CD4-positive, alpha-beta T cell (primary cell): ENCODE measurements around the gene SPECC1. TPM values are rescaled to one million over a fixed set of nuclear protein-coding genes. Genes with fewer than 3 reads are reported as not detected.

Source experiments
- ATAC-seq: fragments of 200-7000 bp; cut with Tn5 transposase; one replicate; pipeline ENCODE4 v1.10.0; 2022; ENCODE audit warnings: mild to moderate bottlenecking; ENCODE audit not compliant: poor library complexity
- CTCF ChIA-PET: fragments of 350-600 bp; sonication (Branson Sonifier 250); formaldehyde crosslinking; loops from one replicate; lab custom pipeline; 2021; ENCODE audit warnings: antibody characterized with exemption, inconsistent platforms; lab: Charles Lee
- POLR2A ChIA-PET: fragments of 350-600 bp; sonication (Branson Sonifier 250); formaldehyde crosslinking; loops from one replicate; lab custom pipeline; 2021; ENCODE audit warnings: antibody characterized with exemption, inconsistent platforms; lab: Charles Lee
- DNase-seq, 14 experiments: peaks; one replicate each; pipeline ENCODE4 v3.0.0-alpha.2; 2013 to 2020; ENCODE audit warnings: mixed read lengths in 2 of 14
- H3K27ac ChIP-seq, 2 donors: one replicate each; pipeline versions ENCODE4 v1.5.1 to v1.7.0; 2013; ENCODE audit warnings: low read length in 2 of 2, low read depth in 1 of 2, mild to moderate bottlenecking in 1 of 2
- H3K27me3 ChIP-seq, 2 experiments: 1 replicate in 1 of 2; 2 replicates in 1 of 2; pipeline versions ENCODE4 v1.6.1 to v1.7.0; 2013; ENCODE audit warnings: low read length in 2 of 2, control low read depth in 1 of 2, mild to moderate bottlenecking in 1 of 2, moderate library complexity in 1 of 2; ENCODE audit not compliant: insufficient read depth in 2 of 2, control insufficient read depth in 1 of 2
- H3K36me3 ChIP-seq: one replicate; pipeline ENCODE4 v1.6.1; 2013; ENCODE audit warnings: low read length, control low read depth; ENCODE audit not compliant: insufficient read depth
- H3K4me1 ChIP-seq: one replicate; pipeline ENCODE4 v1.6.1; 2013; ENCODE audit warnings: low read length, control low read depth; ENCODE audit not compliant: insufficient read depth
- H3K4me3 ChIP-seq: one replicate; pipeline ENCODE4 v1.5.1; 2013; ENCODE audit warnings: mild to moderate bottlenecking, low read length, moderate library complexity
- H3K9me3 ChIP-seq, 2 experiments: 1 replicate in 1 of 2; 2 replicates in 1 of 2; pipeline versions ENCODE4 v1.6.1 to v1.7.0; 2013; ENCODE audit warnings: low read length in 2 of 2, mild to moderate bottlenecking in 2 of 2, control low read depth in 1 of 2, moderate library complexity in 1 of 2; ENCODE audit not compliant: control insufficient read depth in 1 of 2, insufficient read depth in 1 of 2
- H3K27ac Mint-ChIP-seq: one replicate; pipeline ENCODE4 v1.8.0; 2020; ENCODE audit warnings: mixed read lengths
- H3K27me3 Mint-ChIP-seq: one replicate; pipeline ENCODE4 v1.8.0; 2021; ENCODE audit warnings: mixed read lengths
- H3K36me3 Mint-ChIP-seq: one replicate; pipeline ENCODE4 v1.8.0; 2021; ENCODE audit warnings: low read depth, mixed read lengths
- H3K4me1 Mint-ChIP-seq: one replicate; pipeline ENCODE4 v1.8.0; 2021; ENCODE audit warnings: low read depth, mixed read lengths
- H3K4me3 Mint-ChIP-seq: one replicate; pipeline ENCODE4 v1.8.0; 2020; ENCODE audit warnings: mild to moderate bottlenecking, mixed read lengths
- H3K9me3 Mint-ChIP-seq: one replicate; pipeline ENCODE4 v1.8.0; 2020; ENCODE audit warnings: mixed read lengths
- CTCF ChIP-seq: fragments of 200-600 bp; IDR thresholded peaks from one replicate; pipeline ENCODE4 v1.8.0; 2022; ENCODE audit warnings: antibody characterized with exemption, mild to moderate bottlenecking
- intact Hi-C, 2 experiments: fragments of 100-400 bp; cut with DNase I in 1 of 2; cut with micrococcal nuclease in 1 of 2; formaldehyde crosslinking; loops; one replicate each; pipeline versions ENCODE4 v1.15.1 to v1.9.0; 2023 to 2025; cut with DNase I, micrococcal nuclease
- total RNA-seq, 174 experiments: library from RNA in 2 of 174; stranded (reverse) in 2 of 174; gene quantifications; one replicate each; pipeline ENCODE4 v1.2.3 and lab custom pipeline; 2021 to 2026

SPECC1 gene
- total RNA-seq, 2 experiments from 2014 or later: 4.3 to 4.4 TPM

GRCh38 chr17:20077978-20078685 lies 69.0 kb downstream of the SPECC1 start:
- Mint-ChIP-seq H3K4me1 (peaks cover 15% of the 10 kb centered on the region), H3K36me3 (no peaks in the 10 kb centered on the region), H3K4me3 (no peak overlapping the region), H3K27me3 (peaks cover 8% of the 10 kb centered on the region), H3K9me3 (no peaks in the 10 kb centered on the region), H3K27ac (no peak overlapping the region)
- Histone ChIP-seq H3K9me3 (no peaks in the 10 kb centered on the region), H3K27ac (no peak overlapping the region), H3K4me3 (no peak overlapping the region), H3K36me3 (no peaks in the 10 kb centered on the region), H3K4me1 (peaks cover 19% of the 10 kb centered on the region), H3K27me3 (peaks cover 0 to 3% of the 10 kb centered on the region in 2 experiments)
- ATAC-seq (no peak), DNase-seq (no peak)
- ChIA-PET POLR2A (no interaction called here), CTCF (no interaction called here)
- intact Hi-C loops: no loop called here
- no peak for TF ChIP-seq CTCF

GRCh38 chr17:20080513-20080912 lies 71.4 kb downstream of the SPECC1 start:
- Mint-ChIP-seq H3K4me1 (no peaks in the 10 kb centered on the region), H3K27ac (no peak overlapping the region), H3K9me3 (no peaks in the 10 kb centered on the region), H3K4me3 (no peak overlapping the region), H3K27me3 (peaks cover 8% of the 10 kb centered on the region), H3K36me3 (no peaks in the 10 kb centered on the region)
- ChIA-PET POLR2A (no interaction called here), CTCF (no interaction called here)
- Histone ChIP-seq H3K4me1 (peaks cover under 1% of the 10 kb centered on the region), H3K36me3 (no peaks in the 10 kb centered on the region), H3K27me3 (peaks cover 0 to 3% of the 10 kb centered on the region in 2 experiments), H3K27ac (no peak overlapping the region), H3K4me3 (no peak overlapping the region), H3K9me3 (no peaks in the 10 kb centered on the region)
- no peak for ATAC-seq
- TF ChIP-seq CTCF: no peak
- DNase-seq: no peak
- intact Hi-C loops: no loop called here

GRCh38 chr17:20083156-20083859 lies 74.1 kb downstream of the SPECC1 start:
- TF ChIP-seq CTCF: no peak
- H3K27ac ChIP-seq: no peak overlapping the region
- ATAC-seq: no peak
- Mint-ChIP-seq H3K9me3 (no peaks in the 10 kb centered on the region), H3K27ac (no peak overlapping the region), H3K4me1 (no peaks in the 10 kb centered on the region), H3K36me3 (no peaks in the 10 kb centered on the region), H3K27me3 (peaks cover 5% of the 10 kb centered on the region), H3K4me3 (no peak overlapping the region)
- peaks cover 0 to 3% of the 10 kb centered on the region in 2 experiments for H3K27me3 ChIP-seq
- no peaks in the 10 kb centered on the region for H3K9me3 ChIP-seq
- no peak overlapping the region for H3K4me3 ChIP-seq
- ChIA-PET CTCF (no interaction called here), POLR2A (no interaction called here)
- H3K36me3 ChIP-seq: no peaks in the 10 kb centered on the region
- DNase-seq: no peak
- intact Hi-C loops: no loop called here
- H3K4me1 ChIP-seq: no peaks in the 10 kb centered on the region
